GM12878 (cell line): ENCODE data around the gene PPIF. TPM values are rescaled to one million over a fixed set of nuclear protein-coding genes. Genes with fewer than 3 reads are reported as not detected.
A peak's percentile ranks its signal among the peaks of the same experiment; 100 is the strongest.

Experiments used
- ATF7 ChIP-seq: fragments of 450-650 bp; IDR thresholded peaks from 2 replicates; pipeline ENCODE4 v1.6.1; 2016; ENCODE audit warnings: low read depth, mild to moderate bottlenecking
- CEBPZ ChIP-seq: fragments of 150-350 bp; IDR thresholded peaks from 2 replicates; pipeline ENCODE4 v1.6.1; 2016; ENCODE audit warnings: low read depth, low read length
- E4F1 ChIP-seq: fragments of 450-650 bp; IDR thresholded peaks from 2 replicates; pipeline ENCODE4 v1.6.1; 2018; ENCODE audit warnings: borderline replicate concordance, mild to moderate bottlenecking; ENCODE audit not compliant: partially characterized antibody
- MLLT1 ChIP-seq: fragments of 450-650 bp; IDR thresholded peaks from 2 replicates; pipeline ENCODE4 v1.6.1; 2016; ENCODE audit warnings: mild to moderate bottlenecking
- NBN ChIP-seq: fragments of 450-650 bp; IDR thresholded peaks from 2 replicates; pipeline ENCODE4 v1.6.1; 2016
- PAX8 ChIP-seq: fragments of 450-650 bp; IDR thresholded peaks from 2 replicates; pipeline ENCODE4 v1.6.1; 2017; ENCODE audit warnings: mild to moderate bottlenecking, moderate library complexity
- PBX3 ChIP-seq: IDR thresholded peaks from 2 replicates; pipeline ENCODE4 v1.6.1; 2011; ENCODE audit warnings: mild to moderate bottlenecking, low read depth, low read length, moderate library complexity; ENCODE audit not compliant: insufficient replicate concordance
- POLR2AphosphoS2 ChIP-seq: IDR thresholded peaks from 2 replicates; pipeline ENCODE4 v1.6.1; 2011; ENCODE audit warnings: low read depth, mild to moderate bottlenecking, low read length, improper control_type of control experiment, moderate library complexity
- SREBF1 ChIP-seq: IDR thresholded peaks from 2 replicates; pipeline ENCODE4 v1.6.1; 2012; ENCODE audit warnings: mild to moderate bottlenecking, low read length
- SREBF2 ChIP-seq: IDR thresholded peaks from 2 replicates; pipeline ENCODE4 v1.6.1; 2012; ENCODE audit warnings: mild to moderate bottlenecking, low read length
- STAT3 ChIP-seq: IDR thresholded peaks from 2 replicates; pipeline ENCODE4 v1.6.1; 2011; ENCODE audit warnings: low read depth, low read length, improper control_type of control experiment
- ZZZ3 ChIP-seq: IDR thresholded peaks from 2 replicates; pipeline ENCODE4 v1.6.1; 2011; ENCODE audit warnings: low read depth; ENCODE audit not compliant: control insufficient read depth, insufficient read length
- polyA plus RNA-seq, 11 experiments: library from polyadenylated mRNA; depleted of rRNA in 4 of 11; unstranded in 6 of 11; stranded (reverse) in 5 of 11; fragments of >200 nt; fragmentation: Nextera tagmentation in 4 of 11; fragmentation: Illumina TruSeq in 1 of 11; extraction: Ambion mirVana in 4 of 11; extraction: Trizol in 1 of 11; gene quantifications; 1 replicate in 1 of 11; 2 replicates in 10 of 11; pipeline versions ENCODE4 v1.2.1 to v1.2.3, GENCODE V29; 2011 to 2016; ENCODE audit warnings: inconsistent platforms in 2 of 11, missing spikeins in 2 of 11, low read depth in 1 of 11
- total RNA-seq, 4 experiments: library from RNA; depleted of rRNA in 3 of 4; stranded (reverse); fragments of >200 nt in 3 of 4; fragmentation: Illumina TruSeq in 1 of 4; extraction: Trizol in 1 of 4; gene quantifications; 2 replicates each; pipeline versions ENCODE4 v1.2.1 to v1.2.3, GENCODE V29; 2013 to 2021

The PPIF gene
- total and polyA plus RNA-seq, 10 of the 15 experiments (the other 5 are each of a cell fraction or from before 2014, with no cell fraction given): 28.8 to 180 (median 128) TPM

- no peak for TF ChIP-seq E4F1
- TF ChIP-seq PBX3: no peak
- peak; percentile 69; the same call in 1 of the 2 replicates for TF ChIP-seq NBN
- TF ChIP-seq PAX8: no peak
- TF ChIP-seq STAT3: no peak
- no peak for TF ChIP-seq CEBPZ
- TF ChIP-seq SREBF2: no peak
- TF ChIP-seq POLR2AphosphoS2: peak; percentile 49
- no peak for TF ChIP-seq SREBF1
- 0 out of 2 replicates have a peak, but pooled peaks have one; percentile 22 for TF ChIP-seq ATF7
- no peak for TF ChIP-seq MLLT1
- TF ChIP-seq ZZZ3: no peak
Measured at GRCh38 chr10:79316671-79317431, 30.4 kb upstream of the PPIF start (continued).
